AG09309 (cell line): ENCODE data around the gene CHST13.

Experiments used
- DNase-seq: peaks from one replicate; pipeline ENCODE4 v3.0.0-alpha.2; 2010; ENCODE audit warnings: low read depth
- H3K4me3 ChIP-seq: 2 replicates; pipeline ENCODE4 v1.5.1; 2011; ENCODE audit warnings: mild to moderate bottlenecking, low read depth, low read length, moderate library complexity; ENCODE audit not compliant: control insufficient read depth
- TF ChIP-seq, protein P1 (sequence below): IDR thresholded peaks from 2 replicates; pipeline ENCODE4 v1.5.1; 2011; ENCODE audit warnings: mild to moderate bottlenecking, low read depth, low read length, inconsistent platforms; ENCODE audit not compliant: insufficient read depth, control insufficient read depth; ENCODE audit errors: missing control alignments

The CHST13 gene

DNA sequence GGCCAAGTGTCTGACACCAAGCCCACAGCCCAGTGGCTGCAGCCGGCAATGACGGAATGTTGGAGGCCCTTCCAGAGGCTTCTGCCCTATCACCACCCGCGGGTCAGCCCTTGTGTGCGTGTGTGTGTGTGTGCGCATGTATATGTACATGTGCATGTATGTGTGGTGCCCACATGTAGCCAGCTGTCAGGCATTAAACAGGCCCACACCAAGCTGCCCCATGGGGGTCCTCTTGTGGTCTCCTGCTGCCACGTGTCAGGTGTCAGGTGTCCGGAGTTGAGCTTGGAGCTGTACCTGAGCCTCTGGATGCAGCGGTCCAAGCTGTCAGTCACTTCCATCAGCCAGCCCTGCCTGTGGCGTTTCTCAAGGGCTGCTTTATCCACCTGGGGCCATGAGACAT, 20.3 kb upstream of the CHST13 start:
- TF ChIP-seq, protein P1, sequence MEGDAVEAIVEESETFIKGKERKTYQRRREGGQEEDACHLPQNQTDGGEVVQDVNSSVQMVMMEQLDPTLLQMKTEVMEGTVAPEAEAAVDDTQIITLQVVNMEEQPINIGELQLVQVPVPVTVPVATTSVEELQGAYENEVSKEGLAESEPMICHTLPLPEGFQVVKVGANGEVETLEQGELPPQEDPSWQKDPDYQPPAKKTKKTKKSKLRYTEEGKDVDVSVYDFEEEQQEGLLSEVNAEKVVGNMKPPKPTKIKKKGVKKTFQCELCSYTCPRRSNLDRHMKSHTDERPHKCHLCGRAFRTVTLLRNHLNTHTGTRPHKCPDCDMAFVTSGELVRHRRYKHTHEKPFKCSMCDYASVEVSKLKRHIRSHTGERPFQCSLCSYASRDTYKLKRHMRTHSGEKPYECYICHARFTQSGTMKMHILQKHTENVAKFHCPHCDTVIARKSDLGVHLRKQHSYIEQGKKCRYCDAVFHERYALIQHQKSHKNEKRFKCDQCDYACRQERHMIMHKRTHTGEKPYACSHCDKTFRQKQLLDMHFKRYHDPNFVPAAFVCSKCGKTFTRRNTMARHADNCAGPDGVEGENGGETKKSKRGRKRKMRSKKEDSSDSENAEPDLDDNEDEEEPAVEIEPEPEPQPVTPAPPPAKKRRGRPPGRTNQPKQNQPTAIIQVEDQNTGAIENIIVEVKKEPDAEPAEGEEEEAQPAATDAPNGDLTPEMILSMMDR = no peak
- H3K4me3 ChIP-seq = no peak overlapping the region
- no peak for DNase-seq

DNA sequence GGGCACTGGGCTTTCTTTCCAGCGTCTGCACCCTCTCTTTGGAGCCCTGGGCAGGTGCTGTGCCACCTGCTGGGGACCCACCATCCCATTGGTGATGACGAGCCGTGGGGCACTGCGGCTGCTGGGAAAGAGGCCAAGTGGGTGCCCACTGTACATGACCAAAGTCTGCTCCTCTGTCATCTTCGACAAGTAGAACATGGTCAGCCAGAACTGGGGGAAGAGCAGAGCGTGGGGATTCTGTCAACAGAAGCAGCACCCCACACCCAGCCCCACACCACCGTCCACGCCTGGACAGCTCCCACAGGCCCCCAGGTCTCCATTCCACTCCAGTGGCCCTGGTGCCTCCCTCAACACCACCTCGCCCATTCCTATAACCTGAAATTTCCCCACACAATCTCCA, 16.1 kb upstream of the CHST13 start:
- TF ChIP-seq, protein P1 = no peak
- no peak overlapping the region for H3K4me3 ChIP-seq
- no peak for DNase-seq

DNA sequence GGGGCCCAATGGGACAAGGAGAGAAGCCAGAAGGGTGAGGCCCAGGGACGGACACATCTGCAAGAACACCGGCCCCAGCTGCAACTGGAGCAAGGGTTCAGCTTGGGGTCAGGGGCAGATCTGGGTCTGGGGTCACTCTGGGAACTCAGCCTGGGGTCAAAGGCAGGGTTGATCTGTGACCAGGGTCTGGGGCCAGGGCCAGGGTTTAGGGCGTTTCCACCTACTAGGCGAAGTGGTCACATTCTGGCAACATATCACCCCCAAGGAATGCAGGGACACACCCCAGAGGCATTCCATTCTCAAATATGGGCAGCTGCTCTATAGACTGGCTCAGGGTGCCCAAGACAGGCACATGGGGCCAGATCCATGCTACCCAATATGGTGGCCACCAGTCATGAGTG, 15.4 kb upstream of the CHST13 start:
- DNase-seq = no peak
- TF ChIP-seq, protein P1 = no peak

DNA sequence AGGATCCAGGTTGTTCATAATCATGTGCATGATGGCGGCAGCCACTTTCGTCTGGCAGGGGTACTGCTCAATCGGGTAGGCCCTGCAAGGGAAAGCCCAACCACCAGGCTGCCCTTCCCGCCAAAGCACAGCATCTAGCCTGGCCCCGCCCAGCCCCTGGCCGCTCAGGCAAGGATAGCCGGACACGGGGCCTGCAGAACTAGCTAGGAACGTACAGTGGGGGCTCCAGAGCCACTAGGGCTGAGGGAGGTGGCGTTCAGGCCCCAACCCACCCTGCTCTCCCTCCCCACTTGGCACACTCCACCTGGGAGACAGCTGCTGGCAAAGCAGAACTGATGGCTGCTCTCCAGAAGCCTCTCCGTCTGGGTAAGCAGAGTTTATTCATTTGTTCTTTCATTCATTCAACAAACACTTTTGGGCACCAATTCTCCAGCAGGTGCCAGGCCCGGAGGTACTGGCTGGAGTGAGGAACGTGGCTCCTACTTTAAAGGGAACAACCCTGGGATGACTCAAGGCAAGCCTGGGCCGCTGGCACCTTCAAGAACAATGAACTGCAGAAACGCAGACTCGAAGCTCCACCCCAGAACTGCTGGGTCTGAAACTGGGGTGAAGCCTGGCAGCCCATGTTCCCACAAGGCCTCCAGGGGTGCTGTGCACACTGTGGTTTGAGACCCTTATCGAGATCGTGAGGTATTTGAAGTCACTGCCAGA, 14.2 kb upstream of the CHST13 start:
- TF ChIP-seq, protein P1 = no peak
- DNase-seq = no peak

More for the DNA sequence above, 15.4 kb upstream of the CHST13 start:
- no peak overlapping the region for H3K4me3 ChIP-seq

DNA sequence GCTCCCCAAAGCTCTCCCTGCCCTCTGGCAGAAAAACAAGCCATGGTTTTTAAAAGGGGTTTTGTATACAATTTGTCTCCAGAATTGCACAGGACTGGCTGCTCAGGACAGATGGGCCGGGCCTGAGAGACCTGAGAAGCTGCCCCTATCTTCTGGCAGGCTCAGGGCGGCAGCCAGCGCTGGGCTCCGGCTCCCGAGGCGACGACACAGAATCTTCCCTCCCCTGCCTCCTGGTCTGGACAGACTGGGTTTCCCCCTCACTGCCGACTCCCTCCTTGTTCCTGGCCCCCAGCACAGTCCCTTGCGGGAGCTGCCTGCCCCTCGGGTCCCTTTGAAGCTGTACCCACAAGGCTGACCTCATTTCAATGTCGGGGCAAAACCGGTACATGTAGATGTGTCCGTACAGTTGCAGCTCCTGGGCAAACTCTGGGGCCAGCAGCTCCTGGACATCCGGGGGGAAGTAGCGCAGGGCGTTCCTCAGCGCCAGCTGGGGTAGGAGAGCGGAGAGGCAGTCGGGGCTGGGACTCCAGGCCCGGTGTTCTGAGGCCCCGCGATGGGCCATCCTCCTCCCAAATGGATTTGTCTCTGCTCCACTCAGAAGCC, 13.5 kb upstream of the CHST13 start:
- TF ChIP-seq, protein P1 = no peak
- DNase-seq = no peak
- no peak overlapping the region for H3K4me3 ChIP-seq

More for the DNA sequence above, 14.2 kb upstream of the CHST13 start:
- no peak overlapping the region for H3K4me3 ChIP-seq

DNA sequence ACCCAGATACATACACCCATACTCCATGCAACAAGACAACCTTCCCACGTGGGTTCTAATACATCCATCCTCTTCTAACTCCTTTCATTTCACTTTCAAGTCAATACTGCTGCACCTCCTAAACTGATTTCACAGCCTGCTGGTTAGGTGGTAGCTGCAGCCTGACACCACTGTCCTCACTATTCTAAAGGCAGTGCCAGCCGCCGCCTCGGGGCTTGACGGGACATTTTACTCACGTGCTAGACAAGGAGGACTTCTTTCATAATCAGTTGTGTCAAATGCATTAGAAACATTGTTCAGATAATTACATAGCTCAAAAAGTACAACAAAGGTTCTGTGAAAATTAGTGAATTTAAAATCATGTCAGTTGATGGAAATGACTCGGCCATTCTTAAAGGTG, 12.7 kb upstream of the CHST13 start:
- TF ChIP-seq, protein P1 = no peak

More for the DNA sequence above, 12.7 kb upstream of the CHST13 start:
- no peak for DNase-seq
- H3K4me3 ChIP-seq = no peak overlapping the region
